NCI-H69 (cell line): Measurements from ENCODE around the gene SYNC.
"Not testable (repeated sequence)": the region's sequence is repeated elsewhere in the genome, so short reads cannot be mapped to it uniquely, and the experiment has no call there.

ENCODE experiments used
- DNase-seq: peaks from one replicate; lab custom pipeline; 2025; lab: John Stamatoyannopoulos, UW

The SYNC gene

GRCh38 chr1:32724678-32725614 lies 22.4 kb upstream of the SYNC start:
- peak; percentile 85 for DNase-seq

- DNase-seq = no peak
Observed at GRCh38 chr1:32719681-32720275, 17.2 kb upstream of the SYNC start.

- no peak for DNase-seq
Observed at GRCh38 chr1:32718527-32718926, 16.0 kb upstream of the SYNC start.

DNA sequence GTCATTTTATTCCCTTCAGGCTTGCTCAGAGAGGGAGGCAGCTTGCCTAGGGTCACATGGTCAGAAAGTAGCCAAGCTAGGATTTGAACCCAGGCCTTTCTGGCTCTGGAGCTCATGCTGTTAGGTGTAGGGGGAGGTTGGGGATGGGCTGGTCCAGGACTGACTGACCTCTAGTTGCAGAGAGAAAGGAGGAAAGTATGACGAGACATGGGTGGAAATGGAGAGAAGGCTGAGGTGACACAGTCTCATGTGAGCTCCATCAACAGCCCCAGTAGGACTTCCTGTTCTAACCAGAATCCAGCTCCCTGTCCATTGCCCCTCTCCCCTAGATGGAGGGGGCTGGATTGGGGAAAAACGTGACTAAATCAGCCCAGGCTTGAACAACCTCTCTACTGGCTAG lies 15.5 kb upstream of the SYNC start:
- DNase-seq = no peak

DNA sequence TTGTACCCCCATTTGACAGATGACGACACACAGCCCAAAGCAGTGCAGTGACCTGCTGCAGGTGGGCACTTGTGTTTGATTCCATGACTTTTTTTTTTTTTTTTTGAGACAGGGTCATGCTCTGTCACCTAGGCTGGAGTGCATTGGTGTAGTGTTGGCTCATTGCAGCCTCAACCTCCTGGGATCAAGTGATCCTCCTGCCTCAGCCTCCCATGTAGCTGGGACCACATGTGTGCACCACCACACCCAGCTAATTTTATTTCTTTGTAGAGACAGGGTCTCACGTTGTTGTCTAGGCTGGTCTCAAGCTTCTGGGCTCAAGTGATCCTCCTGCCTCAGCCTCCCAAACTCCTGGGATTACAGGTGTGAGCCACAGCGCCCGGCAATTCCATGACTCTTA lies 14.9 kb upstream of the SYNC start:
- no peak for DNase-seq

GRCh38 chr1:32716312-32717148 lies 14.0 kb upstream of the SYNC start:
- DNase-seq = peak; percentile 94

DNA sequence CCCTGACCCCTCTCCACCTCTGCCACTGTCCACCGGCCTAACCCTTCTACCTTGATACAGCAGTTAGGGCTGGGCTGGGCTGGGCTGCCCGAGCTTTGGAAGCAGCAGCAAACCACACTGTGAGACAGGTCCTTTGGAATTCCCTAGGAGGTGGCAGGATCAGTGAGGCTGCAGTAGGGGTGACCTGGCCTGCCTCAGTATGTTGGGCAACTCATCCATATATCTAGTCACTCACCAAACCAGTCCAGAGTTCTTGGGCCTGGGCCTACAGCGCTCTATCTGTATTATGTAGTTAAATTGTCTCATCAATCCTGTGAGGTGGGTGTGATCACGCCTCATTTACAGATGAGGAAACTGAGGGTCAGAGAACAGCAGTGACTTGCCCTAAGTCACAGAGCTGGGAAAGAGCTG lies 13.3 kb upstream of the SYNC start:
- no peak for DNase-seq

DNA sequence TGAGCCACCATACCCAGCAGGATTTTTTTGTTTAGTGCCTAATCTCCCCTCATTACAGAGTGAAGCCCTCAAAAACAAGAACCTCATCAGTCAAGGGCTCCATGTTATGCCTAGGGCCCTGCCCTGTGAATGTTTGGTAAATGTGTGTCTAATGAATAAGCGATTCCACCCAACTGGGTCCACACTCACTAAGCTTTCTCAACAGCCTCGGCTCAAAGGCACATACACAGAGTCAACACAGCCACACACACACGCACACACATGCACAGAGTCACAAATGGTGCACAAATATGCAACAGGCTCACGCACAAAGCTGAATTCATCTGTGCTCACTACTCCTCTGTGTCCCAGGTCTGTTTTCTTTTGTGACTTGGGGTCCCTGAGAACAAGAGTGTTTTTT lies 11.7 kb upstream of the SYNC start:
- DNase-seq = no peak

DNA sequence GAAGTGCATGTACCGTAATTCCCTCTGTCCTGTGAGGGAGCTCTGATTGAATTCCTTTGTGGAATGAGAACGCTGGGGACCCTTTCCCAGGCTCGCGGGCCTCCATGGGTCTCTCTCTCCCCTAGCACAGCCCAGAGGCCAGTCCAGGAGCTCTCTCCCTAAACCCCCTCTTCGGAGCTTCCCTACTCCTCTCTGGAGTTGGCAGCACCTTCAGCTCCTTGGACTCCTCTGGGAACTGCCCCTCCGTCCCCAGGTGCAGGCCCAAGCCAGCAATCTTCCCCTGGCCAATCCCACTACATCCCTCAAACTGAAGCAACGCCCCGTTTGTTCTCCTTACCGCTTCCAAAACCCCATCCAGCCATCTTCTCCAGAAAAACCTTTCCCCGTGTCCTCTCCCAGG lies 10.5 kb upstream of the SYNC start:
- no peak for DNase-seq

GRCh38 chr1:32711221-32711620 lies 8.7 kb upstream of the SYNC start:
- not testable (repeated sequence) for DNase-seq

DNA sequence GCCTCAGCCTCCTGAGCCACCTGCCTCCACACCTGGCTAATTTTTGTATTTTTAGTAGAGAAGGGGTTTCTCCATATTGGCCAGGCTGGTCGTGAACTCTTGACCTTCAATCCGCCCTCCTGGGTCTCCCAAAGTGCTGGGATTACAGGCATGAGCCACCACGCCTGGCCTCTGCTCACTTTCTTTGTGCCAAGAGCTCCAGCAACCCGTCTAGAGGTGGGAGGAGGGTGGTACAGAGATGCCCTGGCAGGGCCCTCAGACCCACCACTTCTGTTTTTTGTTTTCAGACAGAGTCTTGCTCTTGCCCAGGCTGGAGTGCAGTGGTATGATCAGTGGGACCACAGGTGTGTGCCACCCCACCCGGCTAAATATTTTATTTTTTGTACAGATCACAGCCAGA lies 6.9 kb upstream of the SYNC start:
- no peak for DNase-seq

- DNase-seq = no peak
Observed at GRCh38 chr1:32709075-32709474, 6.5 kb upstream of the SYNC start.

DNA sequence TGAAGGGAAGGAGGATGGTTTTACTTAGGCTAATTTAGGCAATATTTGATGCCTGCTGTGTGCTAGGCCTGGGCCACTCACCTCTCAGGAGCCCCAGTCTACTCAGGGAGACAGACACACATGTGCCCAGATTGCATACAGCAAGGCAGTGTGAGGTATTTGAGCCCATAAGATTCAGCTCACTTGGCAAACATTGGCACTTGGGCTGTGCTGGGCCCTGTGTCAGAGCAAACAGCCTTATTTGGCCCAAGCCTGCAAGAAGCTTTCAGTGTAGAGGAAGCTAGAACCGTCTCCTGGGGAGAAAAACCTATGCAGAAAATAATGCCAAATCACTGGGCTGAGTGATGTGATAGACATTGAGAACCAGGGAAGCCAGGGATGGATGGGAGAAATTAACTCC lies 3.9 kb upstream of the SYNC start:
- no peak for DNase-seq

DNA sequence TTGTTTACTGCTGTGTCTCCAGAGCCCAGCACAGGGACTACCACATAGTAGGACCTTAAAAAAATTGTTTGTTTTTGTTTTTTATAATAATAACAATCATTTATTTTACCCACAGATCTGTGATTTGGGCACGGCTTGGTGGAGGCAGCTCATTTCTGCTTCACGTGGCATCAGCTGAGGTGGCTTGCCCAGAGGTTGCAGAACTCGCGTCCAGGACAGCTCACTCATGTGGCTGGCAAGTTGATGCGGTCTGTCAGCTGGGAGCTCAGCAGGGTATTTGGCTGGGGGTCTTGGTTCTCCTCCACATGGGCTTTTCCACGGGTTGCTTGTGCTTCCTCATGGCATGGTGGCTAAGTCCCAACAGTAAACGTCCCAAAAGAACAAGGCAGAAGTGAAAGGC lies 2.9 kb upstream of the SYNC start:
- DNase-seq = no peak

- DNase-seq = no peak
Observed at GRCh38 chr1:32703479-32704291, 1.1 kb upstream of the SYNC start.

DNA sequence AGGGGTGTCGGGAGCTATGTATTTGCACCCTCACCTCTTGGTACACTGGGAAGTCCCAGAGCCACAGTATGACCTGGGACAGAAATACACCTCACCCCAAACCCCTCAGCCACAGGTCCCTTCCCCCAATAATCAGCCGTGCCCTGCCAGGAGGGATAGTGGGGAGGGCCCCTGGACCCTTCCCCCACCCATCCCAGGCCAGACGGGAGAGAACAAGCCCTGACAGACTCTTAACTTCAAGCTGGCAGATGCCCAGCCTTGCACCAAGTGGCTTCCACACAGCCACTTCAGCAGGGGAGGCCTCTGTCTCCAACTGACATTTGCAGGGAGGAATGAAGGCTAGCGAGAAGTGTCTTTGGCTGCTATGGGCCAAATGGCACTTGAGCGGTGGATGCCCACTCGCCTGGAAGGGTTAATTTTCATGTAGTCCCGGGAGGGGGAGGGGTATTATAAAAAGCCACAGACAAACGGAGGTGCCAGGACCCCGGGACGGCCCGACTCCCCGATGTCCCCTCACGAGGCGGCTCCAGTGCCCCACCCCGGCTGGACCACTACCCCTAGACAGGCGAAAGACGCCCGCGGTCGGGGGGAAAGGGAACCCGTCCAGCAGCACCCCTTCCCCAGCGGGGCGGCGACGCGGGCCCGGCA lies 495 bp downstream of the SYNC start:
- peak; percentile 10 for DNase-seq

DNA sequence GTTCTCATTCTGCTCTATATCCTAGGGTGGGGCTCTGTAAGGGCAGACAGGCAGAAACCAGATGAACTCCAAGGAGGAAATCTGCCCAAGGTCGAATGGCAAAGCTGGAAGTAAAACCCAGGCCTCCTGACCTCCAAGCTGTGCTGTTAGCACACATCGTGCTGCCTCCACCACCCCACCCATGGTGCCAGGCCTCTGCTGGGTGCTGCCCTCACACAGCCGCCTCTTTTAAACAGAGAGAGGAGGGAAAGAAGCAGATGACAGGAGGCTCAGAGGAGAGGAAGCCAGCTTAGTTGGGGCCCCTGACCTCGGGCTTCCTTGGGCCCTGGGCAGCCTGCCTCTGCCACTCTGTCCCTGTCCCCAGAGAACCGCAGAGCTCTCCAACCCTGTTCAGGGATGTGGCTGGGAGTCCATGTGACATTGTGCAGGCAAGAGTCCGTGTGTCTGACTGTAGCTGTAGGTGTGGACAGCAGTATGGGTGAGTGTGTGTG lies 1.1 kb downstream of the SYNC start:
- no peak for DNase-seq

DNA sequence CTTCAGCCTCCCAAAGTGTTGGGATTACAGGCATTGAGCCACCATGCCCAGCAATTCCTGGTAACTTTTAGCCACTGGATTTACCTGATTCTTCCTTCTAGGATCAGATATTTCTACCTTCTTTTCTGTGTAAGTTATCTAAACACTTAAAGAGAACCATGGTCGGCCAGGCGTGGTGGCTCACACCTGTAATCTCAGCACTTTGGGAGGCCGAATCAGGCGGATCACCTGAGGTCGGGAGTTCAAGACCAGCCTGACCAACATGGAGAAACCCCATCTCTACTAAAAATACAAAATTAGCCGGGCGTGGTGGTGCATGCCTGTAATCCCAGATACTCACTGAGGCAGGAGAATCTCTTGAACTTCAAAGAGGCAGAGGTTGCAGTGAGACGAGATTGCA lies 5.6 kb downstream of the SYNC start:
- not testable (repeated sequence) for DNase-seq

DNA sequence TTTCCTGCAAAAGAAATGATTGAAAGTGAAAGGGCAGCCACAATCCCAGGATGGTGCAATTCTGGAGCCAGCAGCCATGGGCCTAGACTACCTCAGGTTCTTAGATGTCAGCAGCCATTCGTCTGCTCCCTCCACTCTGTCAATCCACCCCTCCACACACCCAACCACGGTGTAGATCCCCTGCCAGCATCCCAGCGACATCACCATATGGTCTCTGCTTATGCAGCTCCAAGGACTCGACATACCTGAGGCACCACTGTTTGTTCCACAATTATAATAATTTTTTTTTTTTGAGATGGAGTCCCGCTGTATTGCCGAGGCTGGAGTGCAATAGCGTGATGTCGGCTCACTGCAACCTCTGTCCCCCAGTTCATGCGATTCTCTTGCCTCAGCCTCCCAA lies 6.5 kb downstream of the SYNC start:
- DNase-seq = no peak

GRCh38 chr1:32695098-32695904 lies 7.3 kb downstream of the SYNC start:
- DNase-seq = no peak
